ENCODE data around the gene ZNG1A.

DNA sequence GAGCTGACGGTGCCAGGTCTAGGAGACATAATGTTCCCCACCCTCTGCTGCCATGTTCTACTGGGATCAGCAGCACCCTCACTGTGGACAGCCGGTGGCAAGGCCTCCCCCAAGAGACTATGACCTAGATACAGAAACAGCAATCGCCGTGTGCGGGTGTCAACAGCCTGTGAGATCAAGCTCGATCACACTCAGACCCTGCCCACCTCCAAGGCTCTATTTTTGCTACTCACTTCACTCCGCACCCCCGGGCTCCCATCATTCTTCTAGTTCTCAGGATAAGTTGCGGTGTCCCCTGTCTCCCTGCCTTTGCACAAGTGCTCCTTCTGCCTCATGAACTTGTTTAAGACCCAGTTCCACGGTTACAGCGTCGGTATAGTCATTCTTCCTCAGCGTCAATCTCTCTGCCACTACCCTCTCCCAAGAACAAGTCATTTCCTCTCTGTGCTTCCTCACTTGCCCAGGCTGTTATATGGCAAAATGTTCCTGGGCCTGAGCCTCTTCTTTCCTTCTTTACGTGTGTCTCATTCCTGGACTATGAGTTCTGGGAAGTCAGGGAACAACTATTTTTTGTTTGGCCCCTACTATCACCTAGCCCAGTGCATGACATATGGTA is 30.4 kb upstream of the ZNG1A start:
- TF ChIP-seq POLR2A (IDR thresholded peaks at IDR 0.05; ENCODE audit: low read length), result no peak
- no peak for TF ChIP-seq GATA1 (IDR thresholded peaks at IDR 0.05; ENCODE audit: low read depth, low read length)
